GM21717 (cell line): ENCODE measurements around the gene ZNF785.
A peak's percentile ranks its signal among the peaks of the same experiment; 100 is the strongest.
"Not testable (repeated sequence)": the region's sequence is repeated elsewhere in the genome, so short reads cannot be mapped to it uniquely, and the experiment has no call there.

Source experiments
- ATAC-seq: cut with Tn5 transposase; IDR thresholded peaks from one replicate; pipeline ENCODE4 v1.9.1; 2021; ENCODE audit warnings: mild to moderate bottlenecking, moderate library complexity; ENCODE audit not compliant: unreplicated experiment

The ZNF785 gene

GRCh38 chr16:30541502-30542329 lies 43.8 kb downstream of the ZNF785 start:
- ATAC-seq: no peak

- ATAC-seq: not testable (repeated sequence)
Measured at GRCh38 chr16:30540916-30541464, 44.5 kb downstream of the ZNF785 start.

- ATAC-seq: not testable (repeated sequence)
Measured at GRCh38 chr16:30539986-30540526, 45.4 kb downstream of the ZNF785 start.

GRCh38 chr16:30539000-30539964 lies 46.2 kb downstream of the ZNF785 start:
- no peak for ATAC-seq

- not testable (repeated sequence) for ATAC-seq
Measured at GRCh38 chr16:30536391-30537024, 49.0 kb downstream of the ZNF785 start.

GRCh38 chr16:30535777-30536190 lies 49.7 kb downstream of the ZNF785 start:
- no peak for ATAC-seq

GRCh38 chr16:30535106-30535776 lies 50.3 kb downstream of the ZNF785 start:
- no peak for ATAC-seq

- peak; percentile 51 for ATAC-seq
Measured at GRCh38 chr16:30534368-30535105, 51.0 kb downstream of the ZNF785 start, which contains the start of gene ZNF747. Gene ZNF747 (minus strand): TSS chr16:30534858. CDS start chr16:30534679, 179 bp downstream.

GRCh38 chr16:30533748-30534367 lies 51.6 kb downstream of the ZNF785 start:
- ATAC-seq: peak; percentile 3

- no peak for ATAC-seq
Measured at GRCh38 chr16:30533146-30533522, 52.4 kb downstream of the ZNF785 start.

- ATAC-seq: no peak
Measured at GRCh38 chr16:30532285-30533145, 53.0 kb downstream of the ZNF785 start.
